GM10847 (cell line): ENCODE data around the gene BCL2.

Experiments used
- POLR2A ChIP-seq: IDR thresholded peaks from 2 replicates; pipeline ENCODE4 v1.6.1; 2011; ENCODE audit not compliant: insufficient read length; ENCODE audit errors: extremely low read depth

Gene BCL2

DNA sequence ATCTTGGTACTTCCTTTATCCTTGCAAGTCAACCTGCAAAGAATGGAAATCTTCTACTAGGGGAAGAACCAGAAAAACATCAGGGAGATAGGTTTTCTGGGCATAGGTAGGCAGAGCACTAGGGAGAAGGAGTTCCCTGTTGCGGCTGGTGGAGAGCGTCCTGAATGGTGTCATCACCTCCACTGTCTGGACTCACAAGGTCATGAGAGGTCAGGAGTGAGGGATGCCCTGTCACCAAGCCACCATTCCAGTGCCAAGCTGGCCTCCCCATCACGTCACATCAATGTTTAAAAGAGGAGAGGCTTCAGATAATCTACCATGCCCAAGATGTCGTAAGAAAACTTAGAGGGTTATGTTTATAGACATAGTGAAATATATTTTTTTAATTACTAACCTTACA lies 72.1 kb downstream of the BCL2 start:
- no peak for TF ChIP-seq POLR2A

DNA sequence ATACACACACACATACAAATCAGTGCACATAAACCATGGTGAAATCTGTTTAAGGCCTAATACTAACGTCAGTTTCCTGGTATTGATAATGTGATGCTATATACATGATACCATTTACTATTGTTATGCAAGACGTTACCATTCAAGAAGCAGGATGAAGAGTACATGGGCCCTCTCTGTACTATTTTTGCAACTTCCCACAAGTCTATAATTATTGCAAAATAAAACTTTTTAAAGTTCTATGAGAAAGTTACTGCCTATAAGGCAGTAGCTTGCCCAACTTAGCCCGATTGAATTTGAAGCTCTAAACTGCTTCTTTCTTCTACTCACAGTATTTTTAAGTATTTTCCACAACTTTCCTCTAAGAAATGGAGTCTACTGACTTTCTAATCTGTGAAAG lies 74.0 kb downstream of the BCL2 start:
- TF ChIP-seq POLR2A, result no peak

DNA sequence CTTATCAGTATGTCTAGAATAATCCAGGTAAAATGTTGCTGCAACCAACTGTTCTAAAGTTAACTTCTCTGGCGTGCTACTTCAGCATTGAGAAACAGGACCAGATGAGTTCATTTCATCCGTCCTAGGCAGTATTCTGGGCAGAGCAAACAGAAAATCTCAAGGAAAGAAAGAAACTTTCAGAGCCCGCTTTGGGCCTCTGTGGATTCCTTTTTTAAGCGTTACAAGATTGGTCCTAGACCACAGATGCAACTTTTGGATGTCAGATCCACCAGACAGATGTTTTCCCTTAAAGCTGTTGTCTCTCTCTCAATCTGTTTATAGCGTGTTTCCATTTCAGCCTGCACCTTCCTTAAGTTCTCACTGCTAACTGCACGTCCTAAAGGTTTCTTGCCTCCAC lies 75.0 kb downstream of the BCL2 start:
- TF ChIP-seq POLR2A, result no peak

DNA sequence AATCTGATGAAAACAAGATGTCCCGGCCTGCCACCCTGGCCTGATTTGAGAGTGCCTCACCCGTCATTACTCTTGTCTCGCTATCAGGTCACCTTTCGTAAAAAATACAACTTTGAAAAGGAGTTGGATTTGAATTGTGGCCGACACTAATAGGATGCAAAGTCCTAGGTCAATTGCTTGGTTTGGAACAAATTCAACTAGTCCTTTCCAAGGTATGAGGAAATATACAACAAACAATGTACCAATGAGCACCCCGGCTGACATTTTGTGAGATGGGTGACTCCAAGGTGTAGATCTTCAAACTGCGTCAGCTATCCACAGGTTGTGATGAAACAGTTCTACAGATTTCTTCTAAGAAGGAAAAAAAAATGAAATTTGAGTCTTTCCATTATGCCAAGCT lies 77.8 kb downstream of the BCL2 start:
- TF ChIP-seq POLR2A, result no peak

DNA sequence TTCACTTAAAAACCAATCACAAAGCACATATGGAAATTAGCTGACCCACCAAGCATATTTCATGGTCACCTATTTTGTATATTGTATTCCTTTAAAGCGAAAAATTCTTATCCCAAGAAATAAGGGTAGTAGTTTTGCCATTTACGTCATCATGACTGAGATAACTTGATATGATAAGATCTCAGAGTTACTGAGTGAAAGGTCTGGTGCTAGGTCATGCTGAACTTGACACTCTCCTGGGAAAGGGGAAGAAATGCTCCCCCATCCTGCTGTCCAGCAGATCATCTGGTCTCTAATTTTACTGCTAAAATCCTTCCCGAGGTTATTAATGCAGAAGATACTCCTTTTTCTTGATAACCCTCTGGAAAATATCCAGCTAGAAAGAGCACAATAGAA lies 78.3 kb downstream of the BCL2 start:
- TF ChIP-seq POLR2A, result no peak

DNA sequence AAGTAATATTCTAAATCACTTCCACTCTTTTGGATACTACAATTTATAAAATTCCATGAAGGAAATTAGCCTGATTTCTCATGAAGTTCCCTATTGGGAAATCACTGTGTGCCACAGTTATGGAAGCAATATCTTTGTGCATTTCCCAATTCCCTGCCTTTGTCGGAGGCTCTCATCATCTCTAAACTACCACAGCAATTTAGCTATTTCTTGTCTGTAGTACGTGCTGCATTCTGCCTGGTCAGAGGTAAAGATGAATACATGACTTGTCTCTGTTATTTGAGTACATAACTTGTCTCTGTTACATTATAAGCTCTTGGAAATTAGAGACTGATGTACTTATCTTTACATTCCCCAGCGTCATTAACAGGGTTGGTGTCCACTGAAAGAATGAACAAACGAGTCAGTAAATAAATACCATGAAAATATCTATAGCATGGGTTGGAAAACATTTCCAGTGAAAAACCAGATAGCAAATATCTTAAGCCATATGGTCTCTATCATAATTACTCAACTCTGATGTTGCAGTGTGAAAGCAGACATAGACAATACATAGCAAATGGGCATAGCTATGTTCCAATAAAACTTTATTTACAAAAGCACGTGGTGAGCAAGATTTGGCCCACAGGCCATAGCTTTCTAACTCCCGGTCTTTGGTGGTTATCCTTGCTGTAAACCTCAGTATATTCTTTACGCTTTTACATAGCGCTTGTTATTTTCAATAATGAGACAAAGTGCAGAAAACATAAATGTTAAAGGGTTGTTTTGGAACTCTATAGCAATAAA lies 78.8 kb downstream of the BCL2 start:
- no peak for TF ChIP-seq POLR2A

DNA sequence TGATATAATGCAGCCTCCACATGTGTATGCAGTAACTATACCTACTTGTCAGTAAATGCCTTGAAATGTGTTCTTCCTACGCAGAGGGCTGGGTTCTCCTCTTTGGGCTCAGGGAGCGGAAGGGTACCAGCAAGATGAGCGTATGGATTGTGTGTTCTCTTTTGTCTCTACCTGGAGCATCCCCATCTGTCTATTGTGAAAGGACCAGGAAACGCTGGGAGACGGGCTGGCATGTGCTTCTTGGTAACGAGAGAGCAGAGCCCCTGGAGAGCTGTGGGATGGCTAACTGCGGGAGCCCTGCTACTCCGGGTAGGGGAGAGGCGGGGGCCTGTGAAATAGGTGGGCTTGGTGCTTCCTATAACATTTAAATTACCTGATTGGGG lies 80.9 kb downstream of the BCL2 start:
- TF ChIP-seq POLR2A, result no peak

DNA sequence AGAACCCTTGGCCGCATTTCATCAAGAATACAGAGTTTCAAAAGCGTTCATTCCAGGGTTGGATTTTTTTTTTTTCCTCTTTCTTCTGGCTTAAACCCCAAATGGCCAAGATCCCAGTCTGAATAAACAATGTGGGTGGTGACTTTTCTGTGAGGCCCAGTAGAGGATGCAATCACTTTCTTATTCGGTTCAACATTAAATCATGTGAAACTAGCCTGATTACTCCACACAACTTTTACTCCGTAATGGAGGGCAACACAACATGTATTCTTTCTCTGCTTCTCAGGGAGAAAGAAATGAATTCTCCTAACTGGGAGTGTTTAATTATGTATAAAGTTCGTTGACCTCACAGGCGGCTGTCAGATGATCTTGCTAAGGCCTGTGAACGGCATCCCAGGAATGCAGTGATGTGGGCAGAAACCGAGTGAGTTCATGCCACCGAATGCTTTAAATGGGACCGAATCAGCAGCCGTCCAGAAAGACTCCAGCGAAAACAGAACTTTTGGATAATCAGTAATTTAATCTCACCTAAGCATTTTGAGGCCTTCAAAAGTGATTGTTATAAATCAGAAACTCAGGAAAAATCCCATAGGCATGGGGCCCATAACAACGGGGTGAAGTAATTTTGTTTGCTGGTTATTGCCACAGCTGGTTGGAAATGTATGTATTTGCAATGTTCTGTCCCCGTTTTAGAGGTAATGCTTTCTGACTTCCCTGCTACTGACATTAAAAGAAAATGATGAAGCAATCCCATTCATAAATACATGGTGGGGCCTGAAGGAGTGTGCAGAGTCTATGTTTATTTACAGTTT lies 81.5 kb downstream of the BCL2 start:
- no peak for TF ChIP-seq POLR2A

DNA sequence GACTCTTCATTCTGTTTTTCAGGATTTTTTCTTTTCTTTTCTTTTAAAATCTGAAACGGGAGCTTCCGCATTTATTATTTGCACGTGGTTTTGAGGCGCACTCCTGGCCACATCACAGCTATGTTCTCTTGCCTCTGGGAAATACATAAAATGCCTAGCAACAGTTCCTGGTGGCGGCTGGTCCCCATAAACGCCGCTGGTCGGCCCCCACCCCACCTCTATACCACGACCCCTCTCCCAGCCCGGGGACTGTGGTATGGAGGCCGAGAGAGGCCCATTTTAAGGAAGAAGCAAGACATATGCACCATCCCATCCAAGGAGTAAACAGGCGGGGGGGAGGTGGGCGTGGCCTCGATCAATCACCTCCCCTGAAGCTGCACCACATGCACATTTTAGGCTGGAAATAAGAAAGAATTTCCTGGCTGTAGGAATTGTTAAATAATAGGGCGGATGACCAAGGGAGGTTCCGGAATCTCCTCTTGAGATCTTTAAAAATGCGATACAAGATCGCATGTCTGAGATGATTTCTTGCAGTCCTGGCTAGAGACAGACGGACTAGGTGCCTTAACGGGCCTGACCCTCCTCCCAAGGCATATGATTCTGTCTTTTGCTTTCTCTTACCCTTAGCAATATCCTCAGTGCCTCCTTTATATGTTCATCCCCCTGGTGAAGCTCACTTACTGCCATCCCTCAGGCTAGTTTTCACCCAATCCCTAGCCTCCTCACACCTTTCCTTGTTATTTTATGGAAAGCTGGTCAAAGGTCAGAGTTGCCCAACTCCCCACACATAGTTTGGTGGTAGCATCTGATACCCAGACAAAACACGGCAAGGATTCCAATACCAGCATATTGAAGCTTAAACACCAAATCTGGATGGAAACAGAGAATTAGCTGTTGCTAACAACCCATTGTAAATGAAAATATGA lies 82.4 kb downstream of the BCL2 start:
- no peak for TF ChIP-seq POLR2A

DNA sequence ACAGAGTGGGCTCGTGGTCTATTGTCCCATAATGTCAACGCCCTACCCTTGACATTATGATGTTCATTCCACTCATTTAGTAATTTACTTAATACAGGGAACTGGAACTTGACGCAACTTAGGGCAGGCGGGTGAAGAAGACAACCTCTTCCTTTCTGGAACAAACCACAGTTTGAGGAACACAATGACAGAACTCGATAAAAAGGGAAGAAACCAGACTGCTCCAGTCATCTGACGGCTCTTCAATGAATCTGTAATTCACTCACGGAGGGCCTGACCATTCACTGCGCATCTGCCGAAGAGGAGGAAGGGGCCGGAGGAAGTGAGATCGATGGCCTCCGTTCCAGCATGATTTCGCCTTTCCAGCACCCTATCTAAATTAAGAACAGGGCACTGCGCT lies 83.2 kb downstream of the BCL2 start:
- TF ChIP-seq POLR2A, result no peak

DNA sequence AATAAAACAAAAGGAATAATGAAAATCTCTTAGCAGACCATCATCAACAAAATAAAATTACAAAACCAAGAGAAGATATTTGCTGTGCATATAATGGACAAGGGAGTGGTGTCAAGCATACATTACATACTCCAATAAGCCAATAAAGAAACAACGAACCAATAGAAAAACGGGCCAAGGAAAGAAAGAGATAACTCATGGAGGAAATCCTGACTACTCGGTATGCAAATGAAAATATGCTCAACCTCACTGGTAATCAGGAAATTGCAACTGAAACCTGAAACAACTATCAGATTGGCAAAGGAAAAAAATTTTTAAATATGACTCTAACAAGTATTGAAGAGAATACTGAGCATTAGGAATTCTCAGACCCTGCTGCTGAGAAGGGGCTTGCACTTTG lies 84.7 kb downstream of the BCL2 start:
- no peak for TF ChIP-seq POLR2A

DNA sequence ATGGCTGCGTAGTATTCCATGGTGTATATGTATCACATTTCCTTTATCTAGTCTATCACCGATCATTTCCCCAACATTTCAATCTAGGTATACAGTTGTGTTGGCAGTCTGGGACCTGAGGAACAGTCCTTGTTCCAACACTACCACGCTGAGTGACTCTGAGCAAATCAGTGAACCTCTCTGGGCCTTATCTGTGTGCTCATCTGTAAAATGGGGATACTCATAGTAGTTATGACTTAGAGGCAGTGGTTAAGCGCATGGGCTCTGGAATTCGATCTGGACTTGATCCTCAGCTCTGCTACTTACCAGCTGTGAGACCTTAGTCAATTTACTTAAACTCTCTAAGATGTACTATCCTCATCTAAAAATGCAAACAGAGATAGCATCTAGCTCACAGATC lies 85.1 kb downstream of the BCL2 start:
- TF ChIP-seq POLR2A, result no peak

DNA sequence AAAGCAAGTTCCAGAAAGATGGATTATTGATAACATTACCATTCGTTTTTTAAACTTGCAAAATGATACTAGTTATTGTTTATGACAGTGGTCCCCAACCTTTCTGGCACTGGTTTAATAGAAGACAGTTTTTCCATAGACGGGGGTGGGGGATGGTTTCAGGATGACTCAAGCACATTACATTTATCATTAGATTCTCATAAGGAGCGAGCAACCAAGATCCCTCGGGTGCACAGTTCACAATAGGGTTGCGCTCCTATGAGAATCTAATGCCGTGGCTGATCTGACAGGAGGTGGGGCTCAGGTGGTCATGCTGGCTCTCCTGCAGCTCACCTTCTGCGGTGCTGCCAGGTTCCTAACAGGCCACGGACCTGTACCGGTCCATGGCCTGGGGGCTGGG lies 86.2 kb downstream of the BCL2 start:
- TF ChIP-seq POLR2A, result no peak

DNA sequence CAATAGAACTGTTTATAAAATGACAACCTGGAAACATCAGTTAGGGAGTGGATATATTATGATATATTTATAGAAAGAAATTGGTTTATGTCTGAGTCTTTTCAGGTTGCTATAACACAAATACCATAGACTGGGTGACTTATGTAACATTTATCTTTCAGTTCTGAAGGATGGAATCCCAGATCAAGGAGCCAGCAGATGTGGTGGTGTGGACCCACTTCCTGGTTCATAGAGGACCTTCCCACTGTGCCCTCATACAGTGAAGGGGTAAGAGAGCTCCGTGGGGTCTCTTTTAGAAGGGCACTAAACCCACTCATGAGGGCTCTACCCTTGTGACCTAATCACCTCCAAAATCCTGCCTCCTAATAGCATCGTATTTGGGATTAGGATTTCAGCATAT lies 86.7 kb downstream of the BCL2 start:
- TF ChIP-seq POLR2A, result no peak

DNA sequence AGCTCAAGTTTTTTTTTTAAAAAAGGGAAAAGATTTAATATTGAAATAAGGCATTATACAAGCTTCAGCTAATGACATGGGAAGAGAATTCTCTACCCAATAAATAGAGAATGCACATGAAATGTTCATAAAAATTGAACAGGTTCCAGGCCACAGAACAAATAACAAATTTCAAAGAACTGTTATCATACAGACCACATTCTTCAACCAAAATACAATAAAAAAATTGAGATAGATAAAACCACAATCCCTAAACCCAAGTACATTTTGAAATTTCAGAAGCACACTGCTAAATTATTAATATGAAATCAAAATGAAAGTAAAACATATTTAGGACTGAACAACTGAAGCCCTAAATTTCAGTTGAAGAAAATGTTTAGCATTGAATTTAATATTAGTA lies 89.6 kb downstream of the BCL2 start:
- no peak for TF ChIP-seq POLR2A

DNA sequence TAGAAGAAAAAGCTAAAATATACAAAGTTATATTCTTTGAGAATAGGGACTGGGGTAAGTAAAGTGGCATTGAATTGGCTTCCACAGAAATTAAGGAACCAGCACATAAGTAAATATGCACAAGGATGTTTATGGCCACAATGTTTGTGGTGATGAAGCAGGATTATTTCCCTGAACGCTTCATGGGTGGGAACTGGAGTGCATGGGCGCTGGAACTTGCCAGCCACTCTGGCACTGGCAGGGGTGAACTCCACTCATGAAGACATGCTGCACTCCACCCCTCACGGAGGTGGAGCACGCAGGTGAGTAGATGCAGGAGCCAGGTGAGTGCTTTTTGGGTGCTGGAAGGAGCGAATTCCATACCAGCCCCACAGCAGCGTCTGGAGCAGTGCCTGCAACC lies 94.1 kb downstream of the BCL2 start:
- TF ChIP-seq POLR2A, result no peak
